ENCODE results near the gene NIP7.
"Not testable (repeated sequence)": the region's sequence is repeated elsewhere in the genome, so short reads cannot be mapped to it uniquely, and the experiment has no call there.

The NIP7 gene

DNA sequence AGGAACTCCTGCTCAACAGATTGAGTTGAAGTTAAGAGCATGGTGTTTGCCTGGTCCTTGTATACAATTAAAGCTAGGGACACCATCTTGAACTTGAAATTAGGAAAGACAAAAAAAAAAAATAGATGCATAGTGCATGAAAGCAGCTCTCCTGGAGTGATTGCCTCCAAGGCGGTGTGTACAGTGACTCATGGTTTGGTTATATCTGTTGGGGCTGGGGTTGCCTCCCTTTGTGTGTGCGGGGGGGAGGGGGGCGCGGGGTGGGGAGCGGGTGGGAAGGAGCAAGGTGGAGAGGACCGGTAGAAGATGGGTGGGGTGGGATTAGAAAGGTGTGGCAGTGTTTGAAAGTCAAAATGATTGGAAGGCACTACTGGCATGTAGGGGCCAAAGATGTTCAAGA lies 8.7 kb downstream of the NIP7 start:
- H3K36me3 Mint-ChIP-seq (ENCODE audit: low read depth), result peaks cover 39% of the 10 kb centered on the region
- H3K27ac Mint-ChIP-seq, result no peak overlapping the region
- no peaks in the 10 kb centered on the region for H3K9me3 Mint-ChIP-seq
- no peak overlapping the region for H3K4me3 Mint-ChIP-seq
- H3K27me3 Mint-ChIP-seq, result no peaks in the 10 kb centered on the region
- H3K4me1 Mint-ChIP-seq (ENCODE audit: low read depth), result peaks cover 15% of the 10 kb centered on the region

GRCh38 chr16:69349536-69349935 lies 10.0 kb downstream of the NIP7 start:
- no peak overlapping the region for H3K4me3 Mint-ChIP-seq
- H3K27me3 Mint-ChIP-seq, result no peaks in the 10 kb centered on the region
- H3K9me3 Mint-ChIP-seq, result no peaks in the 10 kb centered on the region
- no peak overlapping the region for H3K27ac Mint-ChIP-seq
- H3K4me1 Mint-ChIP-seq (ENCODE audit: low read depth), result peaks cover 11% of the 10 kb centered on the region
- peaks cover 31% of the 10 kb centered on the region for H3K36me3 Mint-ChIP-seq (ENCODE audit: low read depth)

GRCh38 chr16:69350536-69351133 lies 11.1 kb downstream of the NIP7 start:
- H3K27me3 Mint-ChIP-seq, result no peaks in the 10 kb centered on the region
- H3K4me3 Mint-ChIP-seq, result no peak overlapping the region
- H3K4me1 Mint-ChIP-seq (ENCODE audit: low read depth), result peaks cover 6% of the 10 kb centered on the region
- no peak overlapping the region for H3K27ac Mint-ChIP-seq
- no peaks in the 10 kb centered on the region for H3K9me3 Mint-ChIP-seq
- H3K36me3 Mint-ChIP-seq (ENCODE audit: low read depth), result peaks cover 31% of the 10 kb centered on the region

GRCh38 chr16:69351309-69352027 lies 11.9 kb downstream of the NIP7 start, which contains the start of gene TMED6:
Gene TMED6 (minus strand): TSS chr16:69351786. CDS start chr16:69351753, 33 bp downstream.
- H3K36me3 Mint-ChIP-seq (ENCODE audit: low read depth), result peaks cover 37% of the 10 kb centered on the region
- H3K9me3 Mint-ChIP-seq, result no peaks in the 10 kb centered on the region
- H3K27ac Mint-ChIP-seq, result no peak within 1 kb of the TSS
- H3K27me3 Mint-ChIP-seq, result no peaks in the 10 kb centered on the region
- no peaks in the 10 kb centered on the region for H3K4me1 Mint-ChIP-seq (ENCODE audit: low read depth)
- no peak within 1 kb of the TSS for H3K4me3 Mint-ChIP-seq

DNA sequence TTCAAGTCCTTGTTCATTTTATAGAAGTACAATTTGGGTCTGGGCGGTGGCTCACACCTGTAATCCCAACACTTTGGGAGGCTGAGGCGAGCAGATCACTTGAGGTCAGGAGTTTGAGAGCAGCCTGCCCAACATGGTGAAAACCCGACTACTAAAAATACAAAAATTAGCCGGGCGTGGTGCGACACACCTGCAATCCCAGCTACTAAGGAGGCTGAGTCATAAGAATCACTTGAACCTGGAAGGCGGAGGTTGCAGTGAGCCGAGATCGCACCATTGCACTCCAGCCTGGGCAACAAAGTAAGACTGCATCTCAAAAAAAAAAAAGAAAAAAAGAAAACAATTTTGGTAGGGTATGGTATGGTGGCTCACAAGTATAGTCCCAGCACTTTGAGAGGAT lies 20.5 kb downstream of the NIP7 start:
- not testable (repeated sequence) for H3K4me1 Mint-ChIP-seq (ENCODE audit: low read depth); H3K27ac Mint-ChIP-seq; H3K27me3 Mint-ChIP-seq; H3K9me3 Mint-ChIP-seq; H3K4me3 Mint-ChIP-seq
- H3K36me3 Mint-ChIP-seq (ENCODE audit: low read depth), result peaks cover 42% of the 10 kb centered on the region

GRCh38 chr16:69363281-69363717 lies 23.7 kb downstream of the NIP7 start:
- H3K27ac Mint-ChIP-seq, result peak overlapping the region; percentile 3

GRCh38 chr16:69364088-69364487 lies 24.5 kb downstream of the NIP7 start:
- no peak overlapping the region for H3K4me3 Mint-ChIP-seq
- H3K27ac Mint-ChIP-seq, result no peak overlapping the region
- H3K9me3 Mint-ChIP-seq, result no peaks in the 10 kb centered on the region
- peaks cover 12% of the 10 kb centered on the region for H3K4me1 Mint-ChIP-seq (ENCODE audit: low read depth)
- H3K27me3 Mint-ChIP-seq, result no peaks in the 10 kb centered on the region
- H3K36me3 Mint-ChIP-seq (ENCODE audit: low read depth), result peaks cover 56% of the 10 kb centered on the region

More at GRCh38 chr16:69363281-69363717, 23.7 kb downstream of the NIP7 start:
- Mint-ChIP-seq H3K36me3 (ENCODE audit: low read depth) (peaks cover 48% of the 10 kb centered on the region), H3K4me3 (no peak overlapping the region), H3K27me3 (no peaks in the 10 kb centered on the region), H3K9me3 (no peaks in the 10 kb centered on the region), H3K4me1 (ENCODE audit: low read depth) (peaks cover 12% of the 10 kb centered on the region)

GRCh38 chr16:69365901-69366300 lies 26.3 kb downstream of the NIP7 start:
- Mint-ChIP-seq H3K36me3 (ENCODE audit: low read depth) (peaks cover 69% of the 10 kb centered on the region), H3K9me3 (no peaks in the 10 kb centered on the region)

GRCh38 chr16:69366431-69366830 lies 26.9 kb downstream of the NIP7 start:
- Mint-ChIP-seq H3K27ac (no peak overlapping the region), H3K27me3 (no peaks in the 10 kb centered on the region), H3K36me3 (ENCODE audit: low read depth) (peaks cover 66% of the 10 kb centered on the region), H3K9me3 (no peaks in the 10 kb centered on the region), H3K4me1 (ENCODE audit: low read depth) (peaks cover 13% of the 10 kb centered on the region), H3K4me3 (no peak overlapping the region)

More at GRCh38 chr16:69365901-69366300, 26.3 kb downstream of the NIP7 start:
- Mint-ChIP-seq H3K27me3 (no peaks in the 10 kb centered on the region), H3K4me1 (ENCODE audit: low read depth) (peaks cover 12% of the 10 kb centered on the region), H3K4me3 (no peak overlapping the region), H3K27ac (peak overlapping the region; percentile 49)

GRCh38 chr16:69367980-69368379 lies 28.4 kb downstream of the NIP7 start:
- Mint-ChIP-seq H3K4me1 (ENCODE audit: low read depth) (peaks cover 25% of the 10 kb centered on the region), H3K36me3 (ENCODE audit: low read depth) (peaks cover 71% of the 10 kb centered on the region), H3K27ac (peak overlapping the region; percentile 17), H3K9me3 (no peaks in the 10 kb centered on the region), H3K4me3 (no peak overlapping the region), H3K27me3 (no peaks in the 10 kb centered on the region)

DNA sequence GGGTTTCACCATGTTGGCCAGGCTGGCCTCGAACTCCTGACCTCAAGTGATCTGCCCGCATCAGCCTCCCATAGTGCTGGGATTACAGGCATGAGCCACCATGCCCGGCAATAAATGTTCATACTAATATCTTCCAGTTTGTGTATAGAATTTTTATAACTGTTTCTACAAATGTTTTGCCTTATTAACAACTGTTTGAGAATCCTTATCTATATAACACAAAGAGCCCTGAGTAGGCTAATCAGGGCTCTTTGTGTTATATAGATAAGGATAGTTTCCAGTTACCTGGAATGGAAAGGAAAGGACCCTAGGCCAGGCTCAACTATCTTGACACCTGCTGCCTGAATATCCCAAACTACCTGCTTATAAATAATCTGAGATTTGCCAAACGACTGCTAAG lies 29.3 kb downstream of the NIP7 start:
- Mint-ChIP-seq H3K4me1 (ENCODE audit: low read depth) (peaks cover 32% of the 10 kb centered on the region), H3K27ac (no peak overlapping the region), H3K9me3 (no peaks in the 10 kb centered on the region)

DNA sequence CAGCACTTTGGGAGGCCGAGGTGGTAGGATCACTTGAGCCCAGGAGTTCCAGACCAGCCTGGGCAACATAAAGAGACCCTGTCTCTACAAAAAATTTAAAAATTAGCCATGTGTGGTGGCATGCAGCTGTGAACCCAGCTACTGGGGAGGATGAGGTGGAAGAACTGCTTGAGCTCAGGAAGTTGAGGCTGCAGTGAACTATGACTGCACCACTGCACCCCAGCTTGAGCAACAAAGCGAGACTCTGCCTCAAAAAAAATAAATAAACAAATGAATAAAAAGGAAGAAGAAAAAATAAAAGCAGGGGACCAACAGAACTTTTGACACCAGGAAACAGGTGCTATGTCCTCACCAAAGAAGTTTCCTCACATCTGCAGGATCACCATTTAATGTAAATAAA lies 32.0 kb downstream of the NIP7 start:
- no peak overlapping the region for H3K4me3 Mint-ChIP-seq
- peaks cover 72% of the 10 kb centered on the region for H3K36me3 Mint-ChIP-seq (ENCODE audit: low read depth)
- no peaks in the 10 kb centered on the region for H3K27me3 Mint-ChIP-seq
- no peak overlapping the region for H3K27ac Mint-ChIP-seq
- no peaks in the 10 kb centered on the region for H3K9me3 Mint-ChIP-seq
- peaks cover 26% of the 10 kb centered on the region for H3K4me1 Mint-ChIP-seq (ENCODE audit: low read depth)

More for the DNA sequence above, 29.3 kb downstream of the NIP7 start:
- H3K36me3 Mint-ChIP-seq (ENCODE audit: low read depth), result peaks cover 74% of the 10 kb centered on the region
- H3K27me3 Mint-ChIP-seq, result no peaks in the 10 kb centered on the region
- no peak overlapping the region for H3K4me3 Mint-ChIP-seq

- Mint-ChIP-seq H3K9me3 (no peaks in the 10 kb centered on the region), H3K27me3 (no peaks in the 10 kb centered on the region), H3K4me1 (ENCODE audit: low read depth) (peaks cover 21% of the 10 kb centered on the region), H3K27ac (no peak overlapping the region), H3K4me3 (no peak overlapping the region), H3K36me3 (ENCODE audit: low read depth) (peaks cover 70% of the 10 kb centered on the region)
Observed at GRCh38 chr16:69373019-69373418, 33.4 kb downstream of the NIP7 start.

DNA sequence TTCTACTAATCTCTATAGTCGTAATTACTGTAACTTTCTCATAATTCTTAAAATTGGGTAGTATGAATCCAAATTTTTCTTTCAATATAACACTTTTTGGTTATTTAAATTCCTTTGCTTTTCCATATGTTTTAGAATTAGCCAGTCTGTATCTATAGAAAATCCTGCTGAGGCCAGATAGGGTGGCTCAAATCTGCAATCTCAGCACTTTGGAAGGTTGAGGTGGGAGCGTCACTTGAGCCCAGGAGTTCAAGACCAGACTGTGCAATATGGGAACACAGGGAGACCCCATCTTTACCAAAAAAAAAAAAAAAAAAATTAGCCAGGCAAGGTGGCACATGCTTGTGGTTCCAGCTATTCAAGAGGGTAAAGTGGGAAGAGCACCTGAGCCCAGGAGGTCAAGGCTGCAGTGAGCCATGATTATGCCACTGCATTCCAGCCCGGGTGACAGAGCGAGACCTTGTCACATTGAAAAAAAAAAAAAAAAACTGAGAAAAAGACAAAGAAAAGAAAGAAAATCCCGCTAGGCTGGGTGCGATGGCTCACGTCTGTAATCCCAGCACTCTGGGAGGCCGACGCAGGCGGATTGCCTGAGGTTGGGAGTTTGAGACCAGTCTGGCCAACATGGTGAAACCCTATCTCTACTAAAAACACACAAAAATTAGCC lies 37.0 kb downstream of the NIP7 start:
- peaks cover 39% of the 10 kb centered on the region for H3K4me1 Mint-ChIP-seq (ENCODE audit: low read depth)
- no peak overlapping the region for H3K27ac Mint-ChIP-seq
- H3K27me3 Mint-ChIP-seq, result no peaks in the 10 kb centered on the region
- no peak overlapping the region for H3K4me3 Mint-ChIP-seq
- no peaks in the 10 kb centered on the region for H3K9me3 Mint-ChIP-seq
- H3K36me3 Mint-ChIP-seq (ENCODE audit: low read depth), result peaks cover 72% of the 10 kb centered on the region

DNA sequence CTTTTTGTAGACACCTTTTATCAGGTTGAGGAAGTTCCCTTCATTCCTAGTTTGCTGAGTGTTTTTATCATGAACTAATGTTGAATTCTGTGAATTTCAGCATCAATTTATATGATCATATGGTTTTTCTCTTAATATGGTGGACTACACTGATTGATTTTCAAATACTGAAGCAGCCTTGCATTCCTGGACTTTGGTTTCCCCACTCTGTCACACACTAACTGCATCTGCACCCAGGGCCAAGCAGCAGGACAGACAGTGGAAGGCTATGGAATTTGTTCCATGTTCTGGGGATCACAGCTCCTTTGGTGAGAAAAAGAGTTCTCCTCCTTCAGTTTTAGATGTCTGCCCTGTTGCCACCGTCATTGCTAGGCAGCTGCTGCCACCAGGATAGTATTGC lies 38.5 kb downstream of the NIP7 start:
- no peak overlapping the region for H3K4me3 Mint-ChIP-seq
- peaks cover 39% of the 10 kb centered on the region for H3K4me1 Mint-ChIP-seq (ENCODE audit: low read depth)
- H3K9me3 Mint-ChIP-seq, result no peaks in the 10 kb centered on the region
- peak overlapping the region; percentile 13 for H3K27ac Mint-ChIP-seq
- no peaks in the 10 kb centered on the region for H3K27me3 Mint-ChIP-seq
- H3K36me3 Mint-ChIP-seq (ENCODE audit: low read depth), result peaks cover 73% of the 10 kb centered on the region

Data from stimulated activated naive CD8-positive, alpha-beta T cell treated with anti-CD3 and anti-CD28 coated beads, Interleukin-15, Interleukin-2, amounts not matched to agents 100 ng/mL and 50 ng/mL, for 24 hours (primary cell).